Activated effector memory CD4-positive, alpha-beta T cell treated with Interleukin-2 at 50 U/mL for 16 hours (primary cell): ENCODE results near the gene NANOG.
"Not testable (repeated sequence)": the region's sequence is repeated elsewhere in the genome, so short reads cannot be mapped to it uniquely, and the experiment has no call there.

Source experiments
- DNase-seq: peaks from one replicate; pipeline ENCODE4 v3.0.0-alpha.2; 2020

Gene NANOG

DNA sequence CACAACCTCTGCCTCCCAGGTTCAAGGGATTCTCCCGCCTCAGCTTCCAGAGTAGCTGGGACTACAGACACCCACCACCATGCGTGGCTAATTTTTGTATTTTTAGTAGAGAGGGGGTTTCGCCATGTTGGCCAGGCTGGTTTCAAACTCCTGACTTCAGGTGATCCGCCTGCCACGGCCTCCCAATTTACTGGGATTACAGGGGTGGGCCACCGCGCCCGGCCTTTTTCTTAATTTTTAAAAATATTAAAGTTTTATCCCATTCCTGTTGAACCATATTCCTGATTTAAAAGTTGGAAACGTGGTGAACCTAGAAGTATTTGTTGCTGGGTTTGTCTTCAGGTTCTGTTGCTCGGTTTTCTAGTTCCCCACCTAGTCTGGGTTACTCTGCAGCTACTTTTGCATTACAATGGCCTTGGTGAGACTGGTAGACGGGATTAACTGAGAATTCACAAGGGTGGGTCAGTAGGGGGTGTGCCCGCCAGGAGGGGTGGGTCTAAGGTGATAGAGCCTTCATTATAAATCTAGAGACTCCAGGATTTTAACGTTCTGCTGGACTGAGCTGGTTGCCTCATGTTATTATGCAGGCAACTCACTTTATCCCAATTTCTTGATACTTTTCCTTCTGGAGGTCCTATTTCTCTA lies at the start of gene NANOG:
NANOG (plus strand) TSS at position 519 of the 645 bp plus-strand sequence. CDS start 213 bp downstream, outside the sequence.
- DNase-seq, result not testable (repeated sequence)

- no peak for DNase-seq
These were observed 42.0 kb upstream of the NANOG start, which contains the start of gene CLEC4C for GRCh38 chr12:7747246-7747645. CLEC4C (minus strand) TSS chr12:7747375; CDS start chr12:7747348, 27 bp downstream.

GRCh38 chr12:7748852-7749251 lies 40.4 kb upstream of the NANOG start:
- no peak for DNase-seq

DNA sequence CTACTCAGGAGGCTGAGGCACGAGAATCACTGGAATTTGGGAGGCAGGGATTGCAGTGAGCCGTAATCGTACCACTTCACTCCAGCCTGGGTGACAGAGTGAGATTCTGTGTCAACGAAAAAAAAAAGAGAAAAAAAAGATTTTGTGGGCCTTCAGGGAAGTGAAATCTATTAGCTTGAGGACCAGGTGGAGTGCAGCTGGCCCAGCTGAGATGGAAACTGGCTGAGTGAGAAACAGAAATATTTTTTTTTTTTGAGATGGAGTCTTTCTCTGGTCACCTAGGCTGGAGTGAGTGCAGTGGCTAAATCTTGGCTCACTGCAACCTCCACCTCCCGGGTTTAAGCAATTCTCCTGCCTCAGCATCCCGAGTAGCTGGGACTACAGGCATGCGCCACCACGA lies 39.8 kb upstream of the NANOG start:
- no peak for DNase-seq

DNA sequence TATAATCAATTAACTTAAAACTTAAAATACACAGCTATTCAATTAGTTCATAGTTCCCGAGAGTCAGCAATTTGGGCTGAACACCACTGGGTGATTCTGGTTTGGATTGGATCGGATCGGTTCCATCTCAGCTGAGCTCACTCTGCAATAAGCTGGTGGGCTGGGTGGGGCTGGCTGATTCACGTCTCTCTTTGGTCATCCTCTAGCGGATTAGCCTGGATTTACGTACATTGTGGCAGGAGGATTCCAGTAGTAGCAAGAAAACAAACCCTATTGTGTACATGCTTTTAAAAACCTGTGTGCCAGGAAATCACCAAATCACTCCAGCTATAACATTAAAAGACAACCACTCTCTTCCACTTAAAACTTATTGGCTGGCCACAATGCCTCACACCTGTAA lies 38.9 kb upstream of the NANOG start:
- no peak for DNase-seq

DNA sequence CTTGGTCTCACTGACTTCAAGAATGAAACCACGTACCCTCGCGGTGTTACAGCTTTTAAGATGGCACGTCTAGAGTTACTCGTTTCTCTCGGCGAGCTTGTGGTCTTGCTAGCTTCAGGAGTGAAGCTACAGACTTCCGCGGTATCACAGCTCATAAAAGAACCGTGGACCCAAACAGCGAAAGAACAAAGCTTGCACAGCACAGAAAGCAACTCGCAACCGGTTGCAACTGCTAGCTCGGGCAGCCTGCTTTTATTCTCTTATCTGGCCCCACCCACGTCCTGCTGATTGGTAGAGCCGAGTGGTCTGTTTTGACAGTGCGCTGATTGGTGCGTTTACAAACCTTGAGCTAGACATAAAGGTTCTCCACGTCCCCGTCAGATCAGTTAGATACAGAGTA lies 37.8 kb upstream of the NANOG start:
- DNase-seq, result no peak

DNA sequence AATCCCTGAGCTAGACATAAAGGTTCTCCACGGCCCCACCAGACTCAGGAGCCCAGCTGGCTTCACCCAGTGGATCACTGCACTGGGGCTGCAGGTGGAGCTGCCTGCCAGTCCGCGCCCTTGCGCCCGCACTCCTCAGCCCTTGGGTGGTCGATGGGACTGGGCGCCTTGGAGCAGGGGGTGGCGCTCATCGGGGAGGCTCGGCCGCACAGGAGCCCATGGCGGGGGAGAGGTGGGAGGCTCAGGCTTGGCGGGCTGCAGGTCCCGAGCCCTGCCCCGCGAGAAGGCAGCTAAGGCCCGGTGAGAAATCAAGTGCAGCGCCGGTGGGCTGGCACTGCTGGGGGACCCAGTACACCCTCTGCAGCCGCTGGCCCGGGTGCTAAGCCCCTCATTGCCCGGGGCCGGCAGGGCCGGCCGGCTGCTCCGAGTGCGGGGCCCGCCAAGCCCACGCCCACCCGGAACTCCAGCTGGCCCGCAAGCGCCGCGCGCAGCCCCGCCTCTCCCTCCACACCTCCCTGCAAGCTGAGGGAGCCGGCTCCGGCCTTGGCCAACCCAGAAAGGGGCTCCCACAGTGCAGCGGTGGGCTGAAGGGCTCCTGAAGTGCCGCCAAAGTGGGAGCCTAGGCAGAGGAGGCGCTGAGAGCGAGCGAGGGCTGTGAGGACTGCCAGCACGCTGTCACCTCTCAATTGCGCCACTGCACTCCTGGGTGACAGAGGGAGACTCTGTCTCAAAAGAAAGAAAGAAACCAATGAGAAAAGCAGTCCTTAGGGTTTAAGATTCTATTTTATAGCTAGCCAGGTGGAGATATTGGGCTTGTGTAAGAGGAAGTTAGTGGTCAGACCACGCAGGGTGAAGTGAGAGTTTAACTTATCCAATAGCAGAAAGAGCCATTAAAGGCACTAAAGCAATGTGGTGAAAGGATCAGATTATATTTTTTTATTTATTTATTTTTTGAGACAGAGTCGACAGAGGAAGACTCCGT lies 37.0 kb upstream of the NANOG start:
- not testable (repeated sequence) for DNase-seq

GRCh38 chr12:7755668-7756067 lies 33.5 kb upstream of the NANOG start:
- DNase-seq, result not testable (repeated sequence)

DNA sequence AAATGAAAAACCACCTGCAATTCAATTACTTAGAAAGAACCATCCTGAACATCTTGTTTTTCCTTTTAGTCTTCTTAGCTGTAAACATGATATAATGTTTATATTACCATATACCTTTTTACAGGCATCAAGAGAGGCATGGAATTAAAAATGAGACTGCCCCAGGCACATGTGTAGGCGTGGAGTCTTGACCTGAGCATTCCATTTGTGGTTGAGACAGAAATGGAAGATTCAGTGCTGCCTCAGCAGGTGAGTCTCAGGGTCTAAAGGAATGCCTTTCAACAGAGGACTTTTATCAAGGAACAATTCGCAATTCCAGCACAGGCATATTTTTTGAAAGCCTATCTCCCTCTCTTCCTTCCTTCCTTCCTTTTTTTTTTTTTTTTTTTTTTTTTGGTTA lies 32.2 kb upstream of the NANOG start:
- no peak for DNase-seq

DNA sequence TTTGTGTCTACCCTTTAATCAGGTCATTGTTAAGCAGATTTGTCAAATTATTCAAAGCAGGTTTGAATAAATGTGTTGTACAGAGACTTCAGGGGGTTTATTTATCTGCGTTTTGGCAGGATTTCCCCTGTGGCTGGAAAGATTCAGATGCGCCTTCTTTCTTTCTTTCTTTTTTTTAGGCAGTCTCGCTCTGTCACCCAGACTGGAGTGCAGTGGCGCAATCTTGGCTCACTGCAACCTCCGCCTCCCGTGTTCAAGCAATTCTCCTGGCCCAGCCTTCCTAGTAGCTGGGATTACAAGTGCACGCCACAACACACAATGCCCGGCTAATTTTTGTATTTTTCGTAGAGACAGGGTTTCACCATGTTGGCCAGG lies 30.4 kb upstream of the NANOG start:
- no peak for DNase-seq

GRCh38 chr12:7769999-7770398 lies 19.2 kb upstream of the NANOG start:
- DNase-seq, result no peak

DNA sequence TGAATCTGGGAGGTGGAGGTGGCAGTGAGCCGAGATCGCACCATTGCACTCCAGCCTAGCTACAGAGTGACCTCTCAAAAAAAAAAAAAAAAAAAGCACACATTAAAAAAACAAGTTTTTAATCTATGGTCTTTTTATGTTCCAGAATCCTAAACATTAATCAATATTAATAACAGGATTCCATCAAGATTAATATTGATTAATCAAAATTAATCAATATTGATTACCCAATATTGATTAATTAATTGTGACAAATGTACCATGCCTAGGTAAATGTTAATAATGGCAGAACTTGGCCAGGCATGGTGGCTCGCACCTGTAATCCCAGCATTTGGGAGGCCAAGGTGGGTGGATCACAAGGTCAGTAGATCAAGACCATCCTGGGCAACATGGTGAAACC lies 7.9 kb upstream of the NANOG start:
- no peak for DNase-seq

- DNase-seq, result no peak
These were observed 7.1 kb upstream of the NANOG start for GRCh38 chr12:7782055-7782454.

- DNase-seq, result not testable (repeated sequence)
These were observed 5.8 kb upstream of the NANOG start for GRCh38 chr12:7783433-7783832.

DNA sequence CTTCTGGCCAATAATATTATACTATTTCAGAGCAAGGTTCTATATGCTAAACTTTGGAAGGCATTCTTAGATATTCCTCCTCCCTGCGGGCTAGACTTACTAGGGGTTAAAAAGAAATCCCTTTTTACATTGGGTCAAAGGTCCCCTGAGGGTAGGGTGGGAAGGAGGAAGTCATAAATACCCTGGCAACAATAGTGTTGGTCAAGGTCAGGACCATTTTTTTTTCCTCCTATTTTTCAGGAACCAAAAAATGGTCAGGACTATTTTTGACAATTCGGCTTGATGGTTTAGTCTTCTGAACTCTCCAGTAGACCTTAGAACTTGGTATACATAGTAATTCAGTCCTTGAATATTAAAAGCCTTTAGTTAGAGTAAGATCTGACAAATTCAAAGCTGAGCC lies 4.5 kb upstream of the NANOG start:
- no peak for DNase-seq

- no peak for DNase-seq
These were observed 1.5 kb upstream of the NANOG start for GRCh38 chr12:7787574-7788293.

- DNase-seq, result no peak
These were observed 925 bp upstream of the NANOG start for GRCh38 chr12:7788294-7788660.

- no peak for DNase-seq
These were observed 4.0 kb downstream of the NANOG start for GRCh38 chr12:7793211-7793610.

- not testable (repeated sequence) for DNase-seq
These were observed 8.1 kb downstream of the NANOG start for GRCh38 chr12:7797269-7797668.

DNA sequence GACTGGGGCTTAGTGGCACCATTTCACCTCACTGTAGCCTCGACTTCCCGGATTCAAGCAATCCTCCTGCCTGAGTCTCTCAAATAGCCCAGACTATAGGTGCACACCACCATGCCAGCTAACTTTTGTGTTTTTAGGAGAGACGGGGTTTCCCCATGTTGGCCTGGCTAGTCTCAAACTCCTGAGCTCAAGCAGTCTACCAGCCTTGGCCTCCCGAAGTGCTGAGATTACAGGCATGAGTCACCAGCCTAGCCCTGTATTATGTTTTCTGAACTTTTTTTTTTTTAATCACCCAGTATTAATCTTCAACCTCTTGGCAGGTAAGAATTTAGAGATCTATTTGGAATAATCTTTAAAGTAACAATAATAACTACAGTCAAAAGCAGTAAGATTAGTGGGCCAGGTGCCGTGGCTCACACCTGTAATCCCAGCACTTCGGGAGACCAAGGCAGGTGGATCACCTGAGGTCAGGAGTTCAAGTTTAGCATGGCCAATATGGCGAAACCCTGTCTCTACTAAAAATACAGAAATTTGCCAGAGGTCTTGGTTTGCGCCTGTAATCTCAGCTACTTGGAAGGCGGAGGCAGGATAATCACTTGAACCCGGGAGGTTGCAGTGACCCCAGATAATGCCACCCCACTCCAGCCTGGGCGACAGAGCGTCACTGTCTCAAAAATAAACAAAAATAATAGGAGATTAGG lies 8.6 kb downstream of the NANOG start:
- no peak for DNase-seq

DNA sequence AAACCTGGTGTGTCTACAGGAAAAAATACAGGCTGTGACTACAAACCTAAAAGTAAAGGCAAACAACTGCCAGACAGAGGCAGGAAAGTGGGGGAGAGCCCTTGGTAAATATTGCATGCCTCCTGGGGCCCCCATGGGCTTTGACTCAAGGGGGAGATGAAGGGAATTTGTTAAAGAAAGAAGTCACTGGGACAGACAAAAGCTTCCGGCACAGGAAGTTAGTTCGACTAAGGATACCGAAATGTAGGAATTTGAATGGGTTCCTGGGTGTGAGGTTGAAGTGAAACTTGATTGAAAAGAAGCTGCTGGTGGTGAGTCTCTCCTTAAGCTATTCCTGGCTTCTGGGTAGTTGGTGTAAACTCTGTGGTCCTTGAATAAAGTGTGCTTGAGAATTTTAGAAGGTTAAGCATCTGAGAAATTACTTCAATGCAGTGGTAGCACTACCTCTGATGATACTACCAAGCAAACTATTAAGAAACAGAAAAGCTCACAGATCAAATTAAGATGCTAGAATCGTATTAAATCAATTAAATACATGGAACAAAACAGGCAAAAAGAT lies 9.6 kb downstream of the NANOG start:
- DNase-seq, result not testable (repeated sequence)

DNA sequence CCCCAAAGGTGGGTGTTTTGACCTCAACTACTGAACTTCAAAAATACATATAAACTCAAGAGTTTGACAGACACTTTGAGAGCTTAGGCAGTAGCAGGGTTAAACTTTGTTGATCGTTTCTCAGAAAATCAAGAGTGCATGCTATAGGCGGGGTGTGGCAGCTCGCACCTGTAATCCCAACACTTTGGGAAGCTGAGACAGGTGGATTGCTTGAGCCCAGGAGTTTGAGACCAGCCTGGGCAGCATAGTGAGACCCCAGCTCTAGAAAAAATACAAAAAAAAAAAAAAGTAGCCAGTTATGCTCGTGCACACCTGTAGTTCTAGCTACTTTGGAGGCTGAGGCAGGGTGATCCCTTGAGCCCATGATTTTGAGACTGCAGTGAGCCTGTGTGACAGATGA lies 12.3 kb downstream of the NANOG start:
- DNase-seq, result no peak
